Lower leg skin (tissue), 3 donors: ENCODE measurements around the gene NKIRAS2.

Experiments
- POLR2A ChIP-seq, 2 donors: fragments of 450-650 bp; IDR thresholded peaks; one replicate each; pipeline ENCODE4 v1.6.1; 2016 to 2017; ENCODE audit warnings: antibody characterized with exemption in 2 of 2, mild to moderate bottlenecking in 1 of 2, moderate library complexity in 1 of 2
- TF ChIP-seq, protein P1 (sequence below), 3 donors: fragments of 450-650 bp; IDR thresholded peaks; one replicate each; pipeline ENCODE4 v1.5.1; 2016; ENCODE audit warnings: antibody characterized with exemption in 3 of 3, mild to moderate bottlenecking in 3 of 3, moderate library complexity in 2 of 3

DNA sequence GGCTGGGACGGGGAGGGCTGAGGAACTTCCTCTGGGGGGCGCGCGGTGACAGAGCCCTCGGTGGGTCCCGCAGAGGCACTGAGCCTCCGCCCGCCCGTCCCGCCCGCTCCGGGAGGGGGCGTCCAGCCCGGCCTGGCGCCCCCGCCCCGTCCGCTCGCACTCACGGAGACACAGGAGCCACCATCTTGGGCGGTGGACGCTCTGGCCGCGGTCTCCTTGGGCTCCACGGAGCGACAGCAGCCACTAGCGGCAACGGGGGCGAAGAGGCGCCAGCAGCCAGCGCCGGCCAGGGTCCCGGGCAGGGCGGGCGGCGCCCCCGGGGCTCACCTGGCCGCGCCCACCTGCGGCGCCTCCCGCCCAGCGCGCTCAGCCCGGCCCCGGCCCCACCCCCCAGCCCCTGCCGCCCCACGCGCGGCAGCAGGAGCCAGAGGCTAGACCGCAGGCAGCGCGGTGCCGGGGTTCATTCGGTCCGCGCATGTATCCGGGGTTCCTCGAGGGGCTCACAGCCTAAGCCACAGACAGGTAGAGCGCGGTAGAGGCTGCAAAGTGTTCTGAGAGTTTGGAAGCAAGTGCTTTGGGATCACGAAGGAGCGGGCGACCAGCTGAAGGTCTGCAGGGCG lies 30.6 kb downstream of the NKIRAS2 start, which contains the start of gene C17orf113:
- TF ChIP-seq, protein P1, sequence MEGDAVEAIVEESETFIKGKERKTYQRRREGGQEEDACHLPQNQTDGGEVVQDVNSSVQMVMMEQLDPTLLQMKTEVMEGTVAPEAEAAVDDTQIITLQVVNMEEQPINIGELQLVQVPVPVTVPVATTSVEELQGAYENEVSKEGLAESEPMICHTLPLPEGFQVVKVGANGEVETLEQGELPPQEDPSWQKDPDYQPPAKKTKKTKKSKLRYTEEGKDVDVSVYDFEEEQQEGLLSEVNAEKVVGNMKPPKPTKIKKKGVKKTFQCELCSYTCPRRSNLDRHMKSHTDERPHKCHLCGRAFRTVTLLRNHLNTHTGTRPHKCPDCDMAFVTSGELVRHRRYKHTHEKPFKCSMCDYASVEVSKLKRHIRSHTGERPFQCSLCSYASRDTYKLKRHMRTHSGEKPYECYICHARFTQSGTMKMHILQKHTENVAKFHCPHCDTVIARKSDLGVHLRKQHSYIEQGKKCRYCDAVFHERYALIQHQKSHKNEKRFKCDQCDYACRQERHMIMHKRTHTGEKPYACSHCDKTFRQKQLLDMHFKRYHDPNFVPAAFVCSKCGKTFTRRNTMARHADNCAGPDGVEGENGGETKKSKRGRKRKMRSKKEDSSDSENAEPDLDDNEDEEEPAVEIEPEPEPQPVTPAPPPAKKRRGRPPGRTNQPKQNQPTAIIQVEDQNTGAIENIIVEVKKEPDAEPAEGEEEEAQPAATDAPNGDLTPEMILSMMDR (IDR thresholded peaks at IDR 0.05): no peak
- TF ChIP-seq POLR2A (IDR thresholded peaks at IDR 0.05): no peak
